Measurements from ENCODE around the gene LDLRAD3.

LDLRAD3 gene

GRCh38 chr11:35930466-35930865, 13.4 kb upstream of the LDLRAD3 start:
- Histone ChIP-seq H3K9ac (ENCODE audit: low read depth, low read length) (no peak overlapping the region), H3K27me3 (ENCODE audit: control insufficient read depth, insufficient read depth, low read length) (no peaks in the 10 kb centered on the region), H3K9me3 (ENCODE audit: control insufficient read depth, insufficient read depth, low read length) (no peaks in the 10 kb centered on the region), H3K4me3 (ENCODE audit: low read depth, low read length) (no peak overlapping the region), H3K4me1 (ENCODE audit: control insufficient read depth, insufficient read depth, low read length) (no peaks in the 10 kb centered on the region), H3K36me3 (ENCODE audit: control insufficient read depth, insufficient read depth, low read length) (no peaks in the 10 kb centered on the region)

- H3K27me3 ChIP-seq (ENCODE audit: control insufficient read depth, insufficient read depth, low read length) = no peaks in the 10 kb centered on the region
- H3K36me3 ChIP-seq (ENCODE audit: control insufficient read depth, insufficient read depth, low read length) = no peaks in the 10 kb centered on the region
- H3K4me3 ChIP-seq (ENCODE audit: low read depth, low read length) = no peak overlapping the region
- no peaks in the 10 kb centered on the region for H3K4me1 ChIP-seq (ENCODE audit: control insufficient read depth, insufficient read depth, low read length)
- H3K9ac ChIP-seq (ENCODE audit: low read depth, low read length) = no peak overlapping the region
- H3K9me3 ChIP-seq (ENCODE audit: control insufficient read depth, insufficient read depth, low read length) = no peaks in the 10 kb centered on the region
These were observed 11.7 kb upstream of the LDLRAD3 start for GRCh38 chr11:35932121-35932520.

- Histone ChIP-seq H3K27me3 (ENCODE audit: control insufficient read depth, insufficient read depth, low read length) (no peaks in the 10 kb centered on the region), H3K4me3 (ENCODE audit: low read depth, low read length) (no peak overlapping the region), H3K4me1 (ENCODE audit: control insufficient read depth, insufficient read depth, low read length) (no peaks in the 10 kb centered on the region), H3K9ac (ENCODE audit: low read depth, low read length) (no peak overlapping the region), H3K36me3 (ENCODE audit: control insufficient read depth, insufficient read depth, low read length) (no peaks in the 10 kb centered on the region), H3K9me3 (ENCODE audit: control insufficient read depth, insufficient read depth, low read length) (no peaks in the 10 kb centered on the region)
These were observed 11.1 kb upstream of the LDLRAD3 start for GRCh38 chr11:35932681-35933319.

- Histone ChIP-seq H3K9ac (ENCODE audit: low read depth, low read length) (no peak overlapping the region), H3K36me3 (ENCODE audit: control insufficient read depth, insufficient read depth, low read length) (no peaks in the 10 kb centered on the region), H3K4me3 (ENCODE audit: low read depth, low read length) (no peak overlapping the region), H3K27me3 (ENCODE audit: control insufficient read depth, insufficient read depth, low read length) (no peaks in the 10 kb centered on the region), H3K9me3 (ENCODE audit: control insufficient read depth, insufficient read depth, low read length) (no peaks in the 10 kb centered on the region), H3K4me1 (ENCODE audit: control insufficient read depth, insufficient read depth, low read length) (peaks cover 4% of the 10 kb centered on the region)
These were observed 10.5 kb upstream of the LDLRAD3 start for GRCh38 chr11:35933320-35933871.

- Histone ChIP-seq H3K4me3 (ENCODE audit: low read depth, low read length) (no peak overlapping the region), H3K4me1 (ENCODE audit: control insufficient read depth, insufficient read depth, low read length) (peaks cover 4% of the 10 kb centered on the region), H3K36me3 (ENCODE audit: control insufficient read depth, insufficient read depth, low read length) (no peaks in the 10 kb centered on the region), H3K9ac (ENCODE audit: low read depth, low read length) (no peak overlapping the region), H3K27me3 (ENCODE audit: control insufficient read depth, insufficient read depth, low read length) (no peaks in the 10 kb centered on the region), H3K9me3 (ENCODE audit: control insufficient read depth, insufficient read depth, low read length) (no peaks in the 10 kb centered on the region)
These were observed 9.6 kb upstream of the LDLRAD3 start for GRCh38 chr11:35934271-35934670.

- Histone ChIP-seq H3K9ac (ENCODE audit: low read depth, low read length) (no peak overlapping the region), H3K4me3 (ENCODE audit: low read depth, low read length) (no peak overlapping the region), H3K9me3 (ENCODE audit: control insufficient read depth, insufficient read depth, low read length) (no peaks in the 10 kb centered on the region), H3K36me3 (ENCODE audit: control insufficient read depth, insufficient read depth, low read length) (no peaks in the 10 kb centered on the region), H3K27me3 (ENCODE audit: control insufficient read depth, insufficient read depth, low read length) (no peaks in the 10 kb centered on the region), H3K4me1 (ENCODE audit: control insufficient read depth, insufficient read depth, low read length) (peaks cover 4% of the 10 kb centered on the region)
These were observed 8.9 kb upstream of the LDLRAD3 start for GRCh38 chr11:35934981-35935380.

GRCh38 chr11:35935390-35935789, 8.5 kb upstream of the LDLRAD3 start:
- H3K4me3 ChIP-seq (ENCODE audit: low read depth, low read length) = no peak overlapping the region
- H3K9me3 ChIP-seq (ENCODE audit: control insufficient read depth, insufficient read depth, low read length) = no peaks in the 10 kb centered on the region
- no peaks in the 10 kb centered on the region for H3K36me3 ChIP-seq (ENCODE audit: control insufficient read depth, insufficient read depth, low read length)
- H3K4me1 ChIP-seq (ENCODE audit: control insufficient read depth, insufficient read depth, low read length) = peaks cover 4% of the 10 kb centered on the region
- no peaks in the 10 kb centered on the region for H3K27me3 ChIP-seq (ENCODE audit: control insufficient read depth, insufficient read depth, low read length)
- H3K9ac ChIP-seq (ENCODE audit: low read depth, low read length) = no peak overlapping the region

- H3K4me1 ChIP-seq (ENCODE audit: control insufficient read depth, insufficient read depth, low read length) = peaks cover 4% of the 10 kb centered on the region
- H3K27me3 ChIP-seq (ENCODE audit: control insufficient read depth, insufficient read depth, low read length) = no peaks in the 10 kb centered on the region
- no peaks in the 10 kb centered on the region for H3K36me3 ChIP-seq (ENCODE audit: control insufficient read depth, insufficient read depth, low read length)
- H3K9me3 ChIP-seq (ENCODE audit: control insufficient read depth, insufficient read depth, low read length) = no peaks in the 10 kb centered on the region
- no peak overlapping the region for H3K4me3 ChIP-seq (ENCODE audit: low read depth, low read length)
- no peak overlapping the region for H3K9ac ChIP-seq (ENCODE audit: low read depth, low read length)
These were observed 6.8 kb upstream of the LDLRAD3 start for GRCh38 chr11:35937111-35937510.

GRCh38 chr11:35937700-35938099, 6.2 kb upstream of the LDLRAD3 start:
- peaks cover 4% of the 10 kb centered on the region for H3K4me1 ChIP-seq (ENCODE audit: control insufficient read depth, insufficient read depth, low read length)
- no peaks in the 10 kb centered on the region for H3K36me3 ChIP-seq (ENCODE audit: control insufficient read depth, insufficient read depth, low read length)
- no peak overlapping the region for H3K4me3 ChIP-seq (ENCODE audit: low read depth, low read length)
- H3K27me3 ChIP-seq (ENCODE audit: control insufficient read depth, insufficient read depth, low read length) = peaks cover 2% of the 10 kb centered on the region
- no peak overlapping the region for H3K9ac ChIP-seq (ENCODE audit: low read depth, low read length)
- no peaks in the 10 kb centered on the region for H3K9me3 ChIP-seq (ENCODE audit: control insufficient read depth, insufficient read depth, low read length)

GRCh38 chr11:35938231-35938630, 5.6 kb upstream of the LDLRAD3 start:
- H3K27me3 ChIP-seq (ENCODE audit: control insufficient read depth, insufficient read depth, low read length) = peaks cover 7% of the 10 kb centered on the region
- H3K4me3 ChIP-seq (ENCODE audit: low read depth, low read length) = no peak overlapping the region
- H3K36me3 ChIP-seq (ENCODE audit: control insufficient read depth, insufficient read depth, low read length) = no peaks in the 10 kb centered on the region
- H3K9me3 ChIP-seq (ENCODE audit: control insufficient read depth, insufficient read depth, low read length) = no peaks in the 10 kb centered on the region
- no peak overlapping the region for H3K9ac ChIP-seq (ENCODE audit: low read depth, low read length)
- peaks cover 8% of the 10 kb centered on the region for H3K4me1 ChIP-seq (ENCODE audit: control insufficient read depth, insufficient read depth, low read length)

GRCh38 chr11:35943309-35943708, 553 bp upstream of the LDLRAD3 start:
- H3K27me3 ChIP-seq (ENCODE audit: control insufficient read depth, insufficient read depth, low read length) = peaks cover 26% of the 10 kb centered on the region
- H3K36me3 ChIP-seq (ENCODE audit: control insufficient read depth, insufficient read depth, low read length) = no peaks in the 10 kb centered on the region
- H3K4me3 ChIP-seq (ENCODE audit: low read depth, low read length) = peak overlapping the region; percentile 53
- H3K4me1 ChIP-seq (ENCODE audit: control insufficient read depth, insufficient read depth, low read length) = peaks cover 12% of the 10 kb centered on the region
- H3K9ac ChIP-seq (ENCODE audit: low read depth, low read length) = peak overlapping the region; percentile 28
- H3K9me3 ChIP-seq (ENCODE audit: control insufficient read depth, insufficient read depth, low read length) = no peaks in the 10 kb centered on the region

- H3K36me3 ChIP-seq (ENCODE audit: control insufficient read depth, insufficient read depth, low read length) = no peaks in the 10 kb centered on the region
- peaks cover 12% of the 10 kb centered on the region for H3K4me1 ChIP-seq (ENCODE audit: control insufficient read depth, insufficient read depth, low read length)
- peaks cover 26% of the 10 kb centered on the region for H3K27me3 ChIP-seq (ENCODE audit: control insufficient read depth, insufficient read depth, low read length)
- H3K9me3 ChIP-seq (ENCODE audit: control insufficient read depth, insufficient read depth, low read length) = no peaks in the 10 kb centered on the region
- peak overlapping the region; percentile 79 for H3K4me3 ChIP-seq (ENCODE audit: low read depth, low read length)
- H3K9ac ChIP-seq (ENCODE audit: low read depth, low read length) = peak overlapping the region; percentile 57
These were observed 758 bp downstream of the LDLRAD3 start for GRCh38 chr11:35944503-35945136.
